KOPT-K1 (cell line): ENCODE measurements around the gene GNAI1.
"Not testable (repeated sequence)": the region's sequence is repeated elsewhere in the genome, so short reads cannot be mapped to it uniquely, and the experiment has no call there.

Experiments used
- H3K27ac ChIP-seq: fragments of 200-600 bp; sonication (generic); 2 replicates; pipeline ENCODE4 v1.5.1; 2016; ENCODE audit warnings: antibody characterized with exemption, mild to moderate bottlenecking, low read depth, low read length; ENCODE audit not compliant: poor library complexity, severe bottlenecking
- H3K36me3 ChIP-seq: fragments of 200-600 bp; sonication (generic); 2 replicates; pipeline ENCODE4 v1.5.1; 2017; ENCODE audit warnings: antibody characterized with exemption, mild to moderate bottlenecking, low read length, moderate library complexity; ENCODE audit not compliant: insufficient read depth
- H3K9me3 ChIP-seq: fragments of 200-600 bp; sonication (generic); 2 replicates; pipeline ENCODE4 v1.5.1; 2017; ENCODE audit warnings: antibody characterized with exemption, low read length, mild to moderate bottlenecking; ENCODE audit not compliant: insufficient read depth, poor library complexity, severe bottlenecking

Gene GNAI1

DNA sequence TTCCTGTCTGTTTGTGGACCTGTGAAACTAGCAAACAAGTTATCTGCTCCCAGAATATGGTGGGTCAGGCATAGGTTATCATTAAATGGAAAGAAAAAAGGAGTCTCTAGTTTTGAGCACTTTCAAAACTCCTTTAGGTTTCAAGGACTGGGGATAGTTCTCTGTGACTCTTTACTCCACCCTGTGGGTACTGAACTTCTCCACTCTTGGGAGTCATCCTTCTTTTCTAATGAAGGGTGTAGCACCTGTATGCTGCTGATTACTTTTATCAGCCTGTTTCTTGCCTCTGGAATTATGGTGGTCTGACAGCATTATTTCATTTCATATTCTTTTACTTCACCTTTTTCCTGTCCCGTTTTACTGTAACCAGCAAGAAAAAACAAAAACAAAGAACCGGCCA is 6.7 kb downstream of the GNAI1 start:
- Histone ChIP-seq H3K9me3 (no peaks in the 10 kb centered on the region), H3K36me3 (no peaks in the 10 kb centered on the region), H3K27ac (no peak overlapping the region)

DNA sequence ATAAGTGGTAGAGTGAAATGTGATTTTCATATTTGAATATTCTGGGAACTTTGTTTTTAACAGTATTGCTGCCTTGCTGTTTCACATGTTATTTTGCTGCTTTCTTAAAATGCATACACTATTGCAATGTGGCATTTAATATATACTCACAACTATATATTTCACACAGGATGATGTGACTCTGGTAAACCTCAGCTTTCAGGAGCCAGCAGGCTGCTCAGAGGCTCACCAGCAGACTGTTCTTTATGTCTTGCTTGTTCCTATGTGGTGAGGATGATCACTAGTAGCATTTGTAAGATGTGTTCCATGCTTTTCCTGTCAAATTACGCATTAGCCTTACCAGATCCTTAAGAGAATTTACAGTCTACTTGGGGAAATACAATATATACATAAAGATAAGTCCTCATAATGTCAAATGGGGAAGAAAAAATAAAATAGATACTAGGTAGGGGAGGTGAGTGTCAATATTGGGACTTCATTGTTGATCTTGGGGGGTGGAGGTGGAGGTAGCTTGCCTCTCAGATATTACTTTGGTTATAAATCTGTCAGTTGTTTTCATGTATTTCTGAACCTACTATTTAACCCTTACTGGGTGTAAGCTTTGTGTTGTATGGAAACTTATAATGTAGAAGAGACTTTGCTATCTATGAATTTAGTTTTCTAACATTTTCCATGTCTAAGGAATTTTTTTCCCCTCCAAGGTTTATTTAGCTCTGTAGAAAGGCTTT is 8.4 kb downstream of the GNAI1 start:
- Histone ChIP-seq H3K27ac (no peak overlapping the region), H3K9me3 (no peaks in the 10 kb centered on the region), H3K36me3 (no peaks in the 10 kb centered on the region)

DNA sequence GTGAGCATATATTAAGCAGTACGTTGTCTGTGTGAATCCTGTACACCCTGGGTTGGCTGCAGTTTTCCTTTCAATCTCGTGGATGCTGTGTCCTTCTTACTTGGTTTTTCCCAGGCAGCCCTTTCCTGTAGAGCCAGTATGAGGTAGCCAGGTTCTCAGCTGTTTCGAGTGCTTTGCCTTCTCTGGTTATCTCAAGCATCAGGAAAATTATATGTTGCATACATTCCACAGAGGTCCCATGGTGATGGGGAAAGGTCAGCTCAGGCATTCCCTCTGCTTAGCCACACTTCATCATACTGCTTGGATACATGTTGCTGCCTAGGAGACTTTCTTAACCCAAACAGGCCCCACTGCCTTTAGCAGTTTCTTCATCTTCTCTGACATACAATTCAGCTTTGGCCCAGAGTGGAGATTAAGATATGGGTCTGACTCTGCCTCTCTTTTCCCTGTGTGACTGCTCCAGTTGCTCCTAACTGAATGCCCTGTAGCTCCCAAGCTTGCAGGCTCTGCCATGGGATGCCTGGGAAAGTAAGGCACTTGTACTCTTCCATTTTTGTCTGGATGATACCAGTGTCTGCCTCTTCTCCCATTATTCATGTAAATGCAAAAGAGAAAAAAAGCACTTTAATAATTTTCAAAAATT is 11.3 kb downstream of the GNAI1 start:
- no peaks in the 10 kb centered on the region for H3K36me3 ChIP-seq
- H3K27ac ChIP-seq, result no peak overlapping the region
- H3K9me3 ChIP-seq, result no peaks in the 10 kb centered on the region

DNA sequence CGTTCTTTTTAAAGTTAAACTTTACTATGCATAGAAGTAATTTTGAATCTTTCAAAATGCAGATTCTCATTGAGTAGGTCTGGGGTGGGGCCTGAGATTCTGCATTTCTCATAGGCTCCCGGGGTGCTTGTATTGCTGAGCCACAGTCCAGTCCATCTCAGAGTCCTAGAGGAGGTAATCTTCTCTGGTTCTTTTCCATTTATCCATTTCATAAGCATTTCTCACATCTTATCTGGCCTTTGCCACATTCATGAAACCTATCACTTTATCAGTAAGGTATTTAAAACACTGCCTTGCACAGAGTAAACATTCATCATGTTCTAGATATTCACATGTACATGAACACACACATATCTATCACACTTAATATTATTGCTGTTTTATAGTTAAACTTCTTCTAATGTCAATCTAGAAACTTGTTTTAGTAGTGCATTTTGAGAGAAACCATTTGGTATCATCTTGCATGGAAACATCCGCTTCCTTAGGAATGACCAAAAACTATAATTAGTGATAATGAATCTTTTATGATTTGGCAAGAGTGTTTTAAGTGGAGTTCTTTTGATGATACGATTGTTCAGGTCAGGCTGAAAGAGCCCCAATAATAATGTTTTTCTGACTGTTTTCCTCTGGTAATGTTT is 12.0 kb downstream of the GNAI1 start:
- Histone ChIP-seq H3K9me3 (no peaks in the 10 kb centered on the region), H3K27ac (no peak overlapping the region), H3K36me3 (no peaks in the 10 kb centered on the region)

DNA sequence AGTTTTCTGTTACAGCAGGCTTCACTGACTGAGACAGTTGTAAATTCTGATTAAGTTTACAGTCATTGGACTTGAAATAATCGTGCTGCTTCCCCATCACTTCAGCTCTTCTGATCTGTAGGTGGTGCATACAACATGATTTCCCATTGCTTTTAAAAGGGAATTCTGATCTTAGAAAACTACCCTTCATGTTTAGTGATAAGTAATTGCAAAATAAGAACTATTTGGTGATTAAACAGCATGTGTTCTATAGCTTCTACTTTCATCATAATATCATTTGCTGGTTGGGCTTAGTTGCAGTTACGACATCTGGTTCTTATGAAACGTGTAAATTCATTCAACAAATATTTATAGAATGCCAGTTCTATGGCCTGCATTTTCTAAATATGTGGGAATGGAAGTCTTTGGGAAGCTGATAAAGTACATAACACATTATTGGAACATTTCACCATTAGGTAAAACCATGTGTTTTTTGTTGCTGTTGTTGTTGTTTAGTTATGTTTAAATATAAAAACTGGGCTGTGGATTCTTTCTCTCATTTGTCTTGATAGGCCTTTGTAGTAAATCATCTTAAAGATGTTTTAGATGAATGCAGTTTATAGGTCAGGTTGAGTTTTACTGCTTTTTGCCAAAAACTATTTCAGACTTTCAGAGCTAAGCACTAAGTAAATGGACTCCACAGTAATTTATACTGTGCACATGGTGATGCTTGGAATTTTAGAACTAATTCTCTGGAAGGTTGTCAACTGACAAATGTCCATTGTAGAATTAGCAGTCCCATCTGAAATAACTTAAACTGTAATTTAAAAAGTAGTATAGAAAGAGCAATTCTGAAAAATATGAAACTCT is 13.1 kb downstream of the GNAI1 start:
- no peak overlapping the region for H3K27ac ChIP-seq

DNA sequence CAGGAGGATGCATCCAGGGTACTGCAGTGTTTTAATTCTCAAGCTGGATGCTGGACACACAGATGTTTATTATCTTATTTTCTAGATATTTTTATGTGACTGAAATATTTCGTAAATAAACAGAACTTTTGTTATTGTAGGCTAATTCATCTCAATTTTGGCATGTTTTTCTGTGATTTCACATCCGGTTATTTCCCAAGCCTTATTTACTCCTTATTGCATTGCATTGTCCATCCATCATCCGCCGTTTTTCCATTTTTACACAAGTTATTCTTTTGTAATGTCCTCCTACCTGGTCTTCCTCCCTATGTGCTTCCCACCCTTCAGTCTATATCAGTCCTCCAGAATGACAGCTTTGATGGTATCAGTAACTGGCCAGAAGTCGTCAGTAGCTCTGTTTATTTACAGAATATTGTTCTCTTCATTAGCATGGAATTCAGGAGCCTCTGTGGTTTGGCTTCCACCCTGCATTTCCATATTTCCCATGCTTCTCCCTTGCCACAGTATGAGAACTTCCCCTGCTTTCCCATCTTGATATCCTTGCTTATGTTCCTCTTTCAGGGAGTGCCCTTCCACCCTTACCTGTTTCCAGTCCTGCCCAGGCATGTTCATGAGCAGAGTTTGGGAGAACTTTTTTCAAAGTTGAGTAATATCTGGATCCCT is 16.1 kb downstream of the GNAI1 start:
- H3K9me3 ChIP-seq, result no peaks in the 10 kb centered on the region
- H3K27ac ChIP-seq, result no peak overlapping the region

More for the DNA sequence above, 13.1 kb downstream of the GNAI1 start:
- no peaks in the 10 kb centered on the region for H3K9me3 ChIP-seq
- H3K36me3 ChIP-seq, result no peaks in the 10 kb centered on the region

DNA sequence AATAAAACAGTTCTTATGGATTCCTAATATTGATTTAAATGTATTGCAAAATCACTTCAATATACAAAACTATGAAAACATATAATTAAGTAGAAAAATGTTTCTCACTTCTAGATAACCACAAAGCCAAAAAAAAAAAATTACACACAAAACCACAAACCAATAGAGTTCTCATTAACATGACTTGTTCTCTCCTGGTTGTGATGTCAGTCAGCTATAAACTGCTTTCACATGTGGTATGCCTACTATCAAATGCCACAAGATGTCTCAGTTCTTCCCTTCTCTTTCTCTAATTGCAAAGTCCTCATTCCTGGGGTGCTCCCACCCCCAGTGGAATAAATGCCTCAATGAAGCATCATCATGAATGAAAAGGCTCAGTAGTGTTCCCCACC is 16.6 kb downstream of the GNAI1 start:
- H3K36me3 ChIP-seq, result no peaks in the 10 kb centered on the region
- no peak overlapping the region for H3K27ac ChIP-seq
- H3K9me3 ChIP-seq, result no peaks in the 10 kb centered on the region

More for the DNA sequence above, 16.1 kb downstream of the GNAI1 start:
- H3K36me3 ChIP-seq, result no peaks in the 10 kb centered on the region

DNA sequence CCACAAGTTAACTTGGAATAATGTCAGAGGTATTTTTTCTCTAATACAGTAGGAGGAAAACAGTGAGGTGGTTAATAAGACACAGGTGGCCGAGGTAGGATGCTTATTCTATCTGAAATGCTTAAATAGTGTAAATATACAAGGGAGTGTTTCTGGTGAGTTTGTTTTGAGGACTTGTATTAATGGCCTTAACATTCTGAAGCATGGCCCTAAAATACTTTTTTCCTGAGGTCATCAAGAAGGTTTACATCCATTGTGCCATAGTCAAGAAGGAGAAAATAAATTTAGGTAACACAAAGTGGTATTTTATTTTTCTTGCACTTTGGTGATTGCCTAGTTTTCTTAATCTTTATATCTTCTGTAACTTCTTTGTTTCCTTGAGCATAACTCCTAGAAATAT is 18.8 kb downstream of the GNAI1 start:
- H3K27ac ChIP-seq, result no peak overlapping the region
- no peaks in the 10 kb centered on the region for H3K9me3 ChIP-seq
- no peaks in the 10 kb centered on the region for H3K36me3 ChIP-seq

DNA sequence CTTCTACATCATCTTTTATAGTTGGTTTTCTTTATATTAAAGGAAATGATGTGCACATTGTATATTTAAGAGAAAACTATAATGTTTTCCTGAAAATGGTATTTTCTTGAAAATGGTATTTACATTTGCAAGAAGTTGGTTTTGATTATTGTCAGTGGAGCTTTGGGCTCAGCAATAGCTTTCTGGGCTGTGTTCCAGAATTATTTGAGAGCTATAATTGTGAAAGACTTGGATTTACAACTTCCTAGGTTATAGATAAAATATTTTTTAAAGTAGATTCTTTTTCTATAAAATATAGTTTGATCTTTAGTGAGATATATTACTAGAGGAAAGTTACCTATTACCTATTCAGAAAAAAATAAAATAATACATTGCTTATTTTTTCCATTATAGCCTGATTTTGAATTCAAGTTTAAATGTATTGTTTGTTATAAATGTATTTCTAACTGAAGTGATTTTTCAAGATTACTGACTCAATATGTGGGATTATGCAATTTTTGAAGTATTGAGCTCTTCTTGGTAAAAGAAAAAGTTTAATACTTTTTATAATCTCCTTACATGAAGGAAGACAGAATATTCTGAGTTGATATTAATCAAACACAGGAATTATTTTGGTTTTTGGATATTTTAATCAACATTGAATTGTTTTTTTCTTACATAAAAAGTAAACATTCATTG is 20.2 kb downstream of the GNAI1 start:
- Histone ChIP-seq H3K27ac (no peak overlapping the region), H3K9me3 (no peaks in the 10 kb centered on the region), H3K36me3 (no peaks in the 10 kb centered on the region)

DNA sequence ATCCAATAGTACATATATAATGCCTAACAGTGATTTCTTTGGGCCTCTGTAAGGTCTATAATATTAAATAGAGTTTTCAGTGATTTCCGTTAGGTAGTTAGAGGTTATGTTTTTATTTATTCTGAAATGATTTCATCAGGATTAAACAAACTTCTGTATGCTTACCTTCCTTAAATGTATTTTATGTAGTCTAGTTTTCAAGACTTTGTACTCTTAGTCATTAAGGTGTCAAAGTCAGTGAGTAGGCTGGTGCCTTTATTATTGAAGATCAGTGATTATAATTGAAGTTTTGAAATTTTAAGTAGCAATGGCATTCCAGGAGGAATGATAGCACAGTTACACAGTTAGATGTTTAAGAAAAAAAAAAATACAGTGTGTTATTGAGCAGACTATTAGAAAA is 20.7 kb downstream of the GNAI1 start:
- H3K36me3 ChIP-seq, result no peaks in the 10 kb centered on the region
- H3K9me3 ChIP-seq, result no peaks in the 10 kb centered on the region
- no peak overlapping the region for H3K27ac ChIP-seq

DNA sequence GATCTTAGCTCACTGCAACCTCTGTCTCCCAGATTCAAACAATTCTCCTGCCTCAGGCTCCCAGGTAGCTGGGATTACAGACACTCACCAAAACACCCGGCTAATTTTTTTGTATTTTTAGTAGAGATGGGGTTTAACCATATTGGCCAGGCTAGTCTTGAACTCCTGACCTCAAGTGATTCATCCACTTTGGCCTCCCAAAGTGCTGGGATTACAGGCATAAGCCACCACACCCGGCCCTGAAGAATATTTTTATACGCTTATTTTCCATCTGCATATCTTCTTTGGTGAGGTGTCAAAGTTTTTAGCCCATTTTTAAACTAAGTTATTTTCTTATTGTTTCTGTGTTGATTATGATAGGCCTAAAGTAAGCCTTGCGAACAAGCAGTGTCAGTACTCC is 23.1 kb downstream of the GNAI1 start:
- not testable (repeated sequence) for H3K36me3 ChIP-seq, H3K27ac ChIP-seq, H3K9me3 ChIP-seq

DNA sequence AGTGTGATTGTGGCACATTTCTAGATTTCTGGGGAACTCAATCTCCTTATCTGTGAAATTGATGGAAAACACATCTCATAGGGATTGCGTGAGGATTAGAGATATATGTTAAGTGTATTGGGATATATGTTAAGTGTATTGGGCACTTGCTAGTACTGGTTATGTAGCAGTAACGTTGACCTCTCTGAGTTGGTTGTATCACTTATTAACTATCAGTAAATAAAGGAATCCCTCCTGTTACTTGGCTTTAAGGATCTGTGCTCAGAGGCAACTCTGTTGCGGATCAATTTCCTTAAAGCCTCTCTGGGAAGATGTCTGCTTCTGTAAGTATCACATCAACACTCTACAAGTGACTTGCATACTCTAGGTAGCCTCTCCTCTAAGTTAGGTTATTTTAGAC is 25.2 kb downstream of the GNAI1 start:
- Histone ChIP-seq H3K36me3 (no peaks in the 10 kb centered on the region), H3K27ac (no peak overlapping the region), H3K9me3 (no peaks in the 10 kb centered on the region)

DNA sequence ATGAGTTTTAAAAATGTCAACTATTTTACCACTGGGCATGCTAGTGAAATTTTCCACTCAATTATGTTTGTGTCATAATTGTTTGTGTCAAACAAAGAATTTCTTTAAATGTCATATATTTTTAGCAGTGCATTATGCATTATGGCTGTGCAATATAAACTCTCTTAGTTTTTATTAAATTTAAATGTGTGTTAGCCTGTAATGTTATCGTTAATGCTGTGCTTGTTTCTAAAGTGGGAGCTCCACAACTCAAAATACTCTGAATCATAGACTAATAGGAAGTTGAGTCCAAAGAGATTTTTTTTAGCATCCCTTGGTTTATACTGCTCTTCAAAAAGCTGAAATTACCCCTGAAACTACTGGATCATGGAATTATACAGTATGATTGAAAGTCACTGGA is 26.8 kb downstream of the GNAI1 start:
- H3K36me3 ChIP-seq, result no peaks in the 10 kb centered on the region
- H3K27ac ChIP-seq, result no peak overlapping the region
- no peaks in the 10 kb centered on the region for H3K9me3 ChIP-seq

DNA sequence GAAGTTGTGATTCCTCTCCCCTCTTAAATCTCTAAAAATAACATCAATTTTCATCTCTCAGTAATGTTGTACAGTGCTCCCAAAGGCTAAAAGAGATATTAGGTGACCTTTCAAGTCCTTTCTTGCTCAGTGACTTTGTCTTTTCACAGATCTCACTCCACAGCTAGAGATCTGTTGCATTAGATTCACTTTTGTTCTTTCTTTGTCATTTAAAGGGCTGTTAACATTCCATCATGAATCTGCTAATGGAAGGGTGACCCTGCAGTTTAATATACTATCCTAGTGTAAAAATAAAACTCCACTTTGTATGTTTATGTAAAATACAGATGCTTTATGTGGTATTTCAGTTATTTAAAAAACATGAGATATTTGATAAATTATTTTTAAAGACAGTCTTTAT is 30.5 kb downstream of the GNAI1 start:
- H3K36me3 ChIP-seq, result no peaks in the 10 kb centered on the region
- H3K27ac ChIP-seq, result no peak overlapping the region
- no peaks in the 10 kb centered on the region for H3K9me3 ChIP-seq
